Right lobe of liver (tissue), 6 donors: ENCODE measurements around the gene CDC73. TPM values are rescaled to one million over a fixed set of nuclear protein-coding genes. Genes with fewer than 3 reads are reported as not detected.

Experiments used
- ATAC-seq, 4 donors: fragments of 200-7000 bp; cut with Tn5 transposase; one replicate each; pipeline ENCODE4 v1.9.1; 2020; ENCODE audit warnings: mild to moderate bottlenecking in 4 of 4, moderate library complexity in 4 of 4
- DNase-seq, 3 donors: peaks; one replicate each; pipeline ENCODE4 v3.0.0-alpha.2; 2020
- H3K27ac ChIP-seq, 3 donors: fragments of 200-600 bp; one replicate each; pipeline ENCODE4 v1.8.0; 2022
- H3K27me3 ChIP-seq, 2 donors: fragments of 200-600 bp; one replicate each; pipeline ENCODE4 v1.8.0; 2022
- H3K36me3 ChIP-seq, 4 donors: fragments of 200-600 bp; sonication (generic) in 1 of 4; one replicate each; pipeline versions ENCODE4 v1.5.1 to v1.8.0; 2017 to 2022; ENCODE audit warnings: control low read depth in 1 of 4
- H3K4me1 ChIP-seq, 4 donors: fragments of 200-600 bp; sonication (generic) in 1 of 4; one replicate each; pipeline versions ENCODE4 v1.5.1 to v1.8.0; 2017 to 2022; ENCODE audit warnings: control low read depth in 1 of 4
- H3K4me3 ChIP-seq, 3 donors: fragments of 200-600 bp; one replicate each; pipeline ENCODE4 v1.8.0; 2022
- H3K9me3 ChIP-seq, 4 donors: fragments of 200-600 bp; sonication (generic) in 1 of 4; one replicate each; pipeline versions ENCODE4 v1.5.1 to v1.8.0; 2017 to 2022; ENCODE audit warnings: control low read depth in 1 of 4
- POLR2A ChIP-seq: fragments of 450-650 bp; IDR thresholded peaks from one replicate; pipeline ENCODE4 v1.6.1; 2017; ENCODE audit warnings: antibody characterized with exemption, mild to moderate bottlenecking
- WGBS: methylation state at CpG from one replicate; pipeline ENCODE4 v1.1.6; 2018; ENCODE audit warnings: low coverage, low lambda C conversion rate; ENCODE audit not compliant: insufficient coverage; ENCODE audit errors: missing lambda C conversion rate; 5-methylcytosine and 5-hydroxymethylcytosine counted together
- intact Hi-C, 2 donors: fragments of 100-400 bp; cut with DNase I; formaldehyde crosslinking; loops; one replicate each; pipeline versions ENCODE4 v1.11.2 to v1.14.1; 2022
- total RNA-seq, 6 experiments: library from RNA; depleted of rRNA in 2 of 6; stranded (reverse); fragments of >200 nt in 2 of 6; fragmentation: NEBNext Ultra II Directional in 3 of 6; extraction: Animal tissue kit (Norgen Biotek cat#: 25700) in 3 of 6; gene quantifications; one replicate each; pipeline versions ENCODE4 v1.1.0 to v1.2.4, GENCODE V29; 2016 to 2023
- TF ChIP-seq, protein P1 (sequence below), 4 donors: fragments of 200-600 bp in 3 of 4; fragments of 450-650 bp in 1 of 4; IDR thresholded peaks; one replicate each; pipeline versions ENCODE4 v1.5.1 to v1.8.0; 2016 to 2022; ENCODE audit warnings: antibody characterized with exemption in 4 of 4, mild to moderate bottlenecking in 2 of 4
- donor health status: DM: no; HTN: yes; CAD: no.
- donor health status: DM: no; HTN: no; CAD: no.
- donor health status: DM: no; HTN: no; CAD: no.
- donor health status: DM: no; HTN: yes; CAD: no.
- donor health status: DM: no; HTN: yes; CAD: no.

Gene CDC73
- total RNA-seq, 6 experiments from 2014 or later = 11.1 to 23.8 (median 18.3) TPM

DNA sequence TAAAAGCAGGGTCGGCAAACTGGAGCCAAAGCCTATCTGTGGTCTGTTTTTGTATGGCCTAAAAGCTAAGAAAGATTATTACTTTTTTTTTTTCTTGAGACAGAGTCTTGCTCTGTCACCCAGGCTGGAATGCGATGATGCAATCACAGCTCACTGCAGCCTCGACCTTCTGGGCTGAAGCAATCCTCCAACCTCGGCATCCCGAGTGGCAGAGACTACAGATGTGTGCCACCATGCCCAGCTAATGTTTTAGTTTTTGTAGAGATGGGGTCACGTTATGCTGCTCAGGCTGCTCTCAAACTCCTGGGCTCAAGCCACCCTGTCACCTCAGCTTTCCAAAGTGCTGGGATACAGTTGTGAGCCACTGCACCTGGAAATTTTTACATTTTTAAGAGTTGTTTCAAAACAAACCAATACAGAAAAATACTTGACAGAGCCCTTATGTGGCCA is 10.2 kb upstream of the CDC73 start:
- DNase-seq (peak; percentile 64 to 81 (median 77)), ATAC-seq (peak; percentile 63 to 71 (median 68))
- H3K27ac ChIP-seq = peak overlapping the region in 1 of 3 donors; percentile 87
- 10% methylated on average over 6 of the region's 6 CpGs for WGBS
- no peaks in the 10 kb centered on the region for H3K27me3 ChIP-seq
- no peaks in the 10 kb centered on the region for H3K36me3 ChIP-seq
- peaks cover 0 to 44% (median 11%) of the 10 kb centered on the region in 4 donors for H3K4me1 ChIP-seq
- no peak overlapping the region for H3K4me3 ChIP-seq
- TF ChIP-seq, protein P1, sequence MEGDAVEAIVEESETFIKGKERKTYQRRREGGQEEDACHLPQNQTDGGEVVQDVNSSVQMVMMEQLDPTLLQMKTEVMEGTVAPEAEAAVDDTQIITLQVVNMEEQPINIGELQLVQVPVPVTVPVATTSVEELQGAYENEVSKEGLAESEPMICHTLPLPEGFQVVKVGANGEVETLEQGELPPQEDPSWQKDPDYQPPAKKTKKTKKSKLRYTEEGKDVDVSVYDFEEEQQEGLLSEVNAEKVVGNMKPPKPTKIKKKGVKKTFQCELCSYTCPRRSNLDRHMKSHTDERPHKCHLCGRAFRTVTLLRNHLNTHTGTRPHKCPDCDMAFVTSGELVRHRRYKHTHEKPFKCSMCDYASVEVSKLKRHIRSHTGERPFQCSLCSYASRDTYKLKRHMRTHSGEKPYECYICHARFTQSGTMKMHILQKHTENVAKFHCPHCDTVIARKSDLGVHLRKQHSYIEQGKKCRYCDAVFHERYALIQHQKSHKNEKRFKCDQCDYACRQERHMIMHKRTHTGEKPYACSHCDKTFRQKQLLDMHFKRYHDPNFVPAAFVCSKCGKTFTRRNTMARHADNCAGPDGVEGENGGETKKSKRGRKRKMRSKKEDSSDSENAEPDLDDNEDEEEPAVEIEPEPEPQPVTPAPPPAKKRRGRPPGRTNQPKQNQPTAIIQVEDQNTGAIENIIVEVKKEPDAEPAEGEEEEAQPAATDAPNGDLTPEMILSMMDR (IDR thresholded peaks at IDR 0.05) = no peak
- TF ChIP-seq POLR2A = no peak
- no peaks in the 10 kb centered on the region for H3K9me3 ChIP-seq
- intact Hi-C loops = no loop called here

DNA sequence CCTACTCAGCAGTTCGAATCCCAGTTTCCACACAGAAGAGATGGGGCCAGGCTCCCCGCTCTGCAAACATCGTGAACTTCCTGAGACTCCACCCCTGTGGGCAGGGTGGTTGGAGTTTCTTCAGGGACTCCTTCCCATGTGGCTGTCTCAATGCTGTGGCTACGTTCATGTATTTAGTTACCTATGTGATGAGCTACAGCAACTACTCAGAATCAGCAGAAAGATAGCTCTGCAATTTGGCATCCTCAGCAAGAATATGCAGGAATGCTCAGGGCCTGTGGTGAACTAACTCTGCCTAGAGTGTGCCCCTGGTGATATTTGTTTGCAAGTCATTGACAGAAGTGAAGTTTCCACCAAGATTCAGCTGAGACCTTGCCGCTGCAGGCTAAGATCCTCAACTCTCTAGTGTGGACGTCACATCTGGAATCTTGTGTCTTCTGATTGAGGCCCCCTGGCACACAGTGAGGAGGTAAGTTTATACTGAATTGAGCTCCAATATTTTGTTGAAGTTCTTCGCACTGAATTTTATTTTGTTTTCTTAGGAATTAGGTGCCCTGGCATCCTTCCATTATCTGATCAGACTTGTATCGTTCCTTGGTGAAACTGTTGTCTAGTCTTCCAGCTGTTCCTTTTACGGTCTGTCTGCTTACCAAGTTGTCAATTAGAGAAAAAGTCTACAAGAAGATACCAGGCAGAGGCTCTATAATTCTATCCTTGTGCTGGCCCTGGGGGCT is 8.4 kb upstream of the CDC73 start:
- no peaks in the 10 kb centered on the region for H3K36me3 ChIP-seq
- WGBS = 58% methylated on average over 3 of the region's 9 CpGs
- no peak for ATAC-seq

DNA sequence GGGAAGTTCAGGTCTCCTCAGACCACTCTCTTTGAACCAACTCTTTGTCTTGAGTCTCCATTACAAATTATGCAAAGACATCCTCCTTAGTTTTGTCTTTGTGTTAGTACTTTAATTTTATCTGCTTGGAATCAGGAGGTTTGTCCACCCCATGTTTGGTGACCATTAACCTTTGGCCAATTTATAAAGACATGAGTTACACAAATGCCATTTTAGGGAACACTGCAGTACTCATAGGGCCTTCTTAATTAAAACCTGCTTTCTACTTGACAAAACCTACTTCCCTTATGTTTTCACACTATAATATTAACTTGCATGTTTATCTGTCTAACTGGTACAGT is 7.9 kb upstream of the CDC73 start:
- H3K9me3 ChIP-seq = no peaks in the 10 kb centered on the region
- H3K4me1 ChIP-seq = peaks cover 0 to 44% (median 11%) of the 10 kb centered on the region in 4 donors
- peak overlapping the region in 2 of 3 donors; percentile 33 to 87 for H3K27ac ChIP-seq
- intact Hi-C loops = no loop called here
- no peaks in the 10 kb centered on the region for H3K27me3 ChIP-seq
- no peak overlapping the region for H3K4me3 ChIP-seq
- DNase-seq (no peak), ATAC-seq (peak; percentile 15 to 62 (median 44))
- TF ChIP-seq POLR2A = no peak
- TF ChIP-seq, protein P1 (IDR thresholded peaks at IDR 0.05) = no peak
- no peaks in the 10 kb centered on the region for H3K36me3 ChIP-seq

More for the DNA sequence above, 8.4 kb upstream of the CDC73 start:
- H3K4me3 ChIP-seq = no peak overlapping the region
- no peaks in the 10 kb centered on the region for H3K9me3 ChIP-seq
- peak overlapping the region in 1 of 3 donors; percentile 87 for H3K27ac ChIP-seq
- no peak for TF ChIP-seq POLR2A
- TF ChIP-seq, protein P1 (IDR thresholded peaks at IDR 0.05) = no peak
- peaks cover 0 to 44% (median 11%) of the 10 kb centered on the region in 4 donors for H3K4me1 ChIP-seq
- intact Hi-C loops = no loop called here
- H3K27me3 ChIP-seq = no peaks in the 10 kb centered on the region
- DNase-seq = no peak

DNA sequence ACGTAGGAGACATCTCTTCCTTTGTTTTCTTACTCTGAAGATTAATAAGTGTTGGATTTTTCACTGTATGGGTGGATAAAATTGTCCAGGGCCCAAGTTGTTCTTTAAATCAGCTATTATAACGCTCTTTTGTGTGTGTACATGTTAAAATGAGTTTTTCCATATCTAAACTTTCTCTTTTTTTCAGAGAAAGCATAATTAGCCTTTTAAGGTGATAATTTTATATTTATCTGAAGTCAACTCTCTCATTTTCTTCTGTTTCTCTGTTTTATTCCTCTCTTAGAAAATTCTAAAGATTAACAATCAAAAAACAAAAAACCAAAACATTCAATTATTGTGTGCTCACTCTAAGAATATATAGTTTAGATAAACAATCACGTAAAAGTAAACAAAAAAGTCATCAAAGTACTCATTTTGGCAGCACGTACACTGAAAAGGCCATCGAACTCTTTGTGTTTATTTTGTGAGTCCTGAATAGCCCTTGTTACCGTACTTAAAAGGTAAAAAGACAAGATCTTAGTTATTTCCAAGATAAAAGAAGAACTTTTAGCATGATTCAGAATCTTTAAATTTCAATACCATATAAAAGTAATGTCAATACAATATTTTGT is 7.2 kb upstream of the CDC73 start:
- Histone ChIP-seq H3K27me3 (no peaks in the 10 kb centered on the region), H3K9me3 (no peaks in the 10 kb centered on the region), H3K27ac (peak overlapping the region; percentile 33 to 87 (median 35)), H3K36me3 (no peaks in the 10 kb centered on the region), H3K4me3 (peak overlapping the region in 1 of 3 donors; percentile 3), H3K4me1 (peaks cover 0 to 44% (median 11%) of the 10 kb centered on the region in 4 donors)
- TF ChIP-seq, protein P1 (IDR thresholded peaks at IDR 0.05) = no peak
- no peak for TF ChIP-seq POLR2A
- ATAC-seq (peak; percentile 62 to 69 (median 66)), DNase-seq (no peak)
- WGBS = 34% methylated on average over 6 of the region's 6 CpGs
- intact Hi-C loops = no loop called here
